Stomach (tissue), 9 donors: Measurements from ENCODE around the gene SYT14. TPM values are rescaled to one million over a fixed set of nuclear protein-coding genes. Genes with fewer than 3 reads are reported as not detected.

Source experiments
- DNase-seq, 2 donors: peaks; one replicate each; pipeline versions ENCODE4 v3.0.0 to v3.0.0-alpha.2; 2013 to 2019
- H3K27ac ChIP-seq, 5 donors: fragments of 200-600 bp in 4 of 5; sonication (generic) in 4 of 5; one replicate each; pipeline ENCODE4 v1.5.1; 2013 to 2019; ENCODE audit warnings: mild to moderate bottlenecking in 1 of 5, moderate library complexity in 1 of 5
- H3K27me3 ChIP-seq, 3 donors: fragments of 200-600 bp; sonication (generic); one replicate each; pipeline ENCODE4 v1.5.1; 2017 to 2019; ENCODE audit warnings: mixed run types in 1 of 3
- H3K36me3 ChIP-seq, 4 donors: fragments of 200-600 bp; sonication (generic); 1 replicate in 3 of 4; 2 replicates in 1 of 4; pipeline ENCODE4 v1.5.1; 2016 to 2019
- H3K4me1 ChIP-seq, 4 donors: fragments of 200-600 bp; sonication (generic); one replicate each; pipeline ENCODE4 v1.5.1; 2016 to 2019
- H3K4me3 ChIP-seq, 4 donors: fragments of 200-600 bp; sonication (generic) in 3 of 4; one replicate each; pipeline ENCODE4 v1.5.1; 2016 to 2019; ENCODE audit warnings: mild to moderate bottlenecking in 1 of 4
- H3K9me3 ChIP-seq, 4 donors: fragments of 200-600 bp; sonication (generic); one replicate each; pipeline ENCODE4 v1.5.1; 2016 to 2019
- EP300 ChIP-seq: sonication (generic); formaldehyde crosslinking; IDR thresholded peaks from one replicate; pipeline ENCODE4 v1.6.1; 2017; ENCODE audit warnings: antibody characterized with exemption
- POLR2A ChIP-seq, 4 donors: fragments of 450-650 bp; IDR thresholded peaks; one replicate each; pipeline ENCODE4 v1.6.1; 2016; ENCODE audit warnings: antibody characterized with exemption in 4 of 4, control low read depth in 2 of 4, mild to moderate bottlenecking in 1 of 4, moderate library complexity in 1 of 4
- POLR2AphosphoS5 ChIP-seq, 3 donors: sonication (generic); formaldehyde crosslinking; IDR thresholded peaks; one replicate each; pipeline ENCODE4 v1.6.1; 2016; ENCODE audit warnings: antibody characterized with exemption in 3 of 3
- WGBS, 5 donors: extraction: QIAGEN DNeasy Blood & Tissue Kit in 3 of 5; methylation state at CpG; one replicate each; pipeline versions ENCODE4 v1.1.5 to v1.1.7; 2013 to 2018; 5-methylcytosine and 5-hydroxymethylcytosine counted together
- intact Hi-C: fragments of 100-400 bp; cut with DNase I; formaldehyde crosslinking; loops from one replicate; pipeline ENCODE4 v1.15.1; 2023; ENCODE audit warnings: low total_unique reads
- polyA plus RNA-seq, 3 donors: library from polyadenylated mRNA; stranded (reverse); fragments of 200-250 nt; gene quantifications; one replicate each; pipeline ENCODE4 v1.2.3, GENCODE V29; 2013
- total RNA-seq, 5 donors: library from RNA; depleted of rRNA; stranded (reverse); fragments of >200 nt; gene quantifications; one replicate each; pipeline versions ENCODE4 v1.1.0 to v1.2.3, GENCODE V29; 2014 to 2016
- TF ChIP-seq, protein P1 (sequence below), 7 experiments: fragments of 450-650 bp in 4 of 7; fragments of 200-600 bp in 3 of 7; sonication (generic) in 3 of 7; IDR thresholded peaks; one replicate each; pipeline ENCODE4 v1.5.1; 2016 to 2019; ENCODE audit warnings: antibody characterized with exemption in 7 of 7, control low read depth in 2 of 7, mild to moderate bottlenecking in 1 of 7
- donor health status: healthy with polysubstance abuse.
- donor health status: Bipolar disorder and iron deficiency.
- donor health status: healthy.

Gene SYT14
- total and polyA plus RNA-seq, 8 donors = 0.03 to 1.1 (median 0.10) TPM; not detected in 4

DNA sequence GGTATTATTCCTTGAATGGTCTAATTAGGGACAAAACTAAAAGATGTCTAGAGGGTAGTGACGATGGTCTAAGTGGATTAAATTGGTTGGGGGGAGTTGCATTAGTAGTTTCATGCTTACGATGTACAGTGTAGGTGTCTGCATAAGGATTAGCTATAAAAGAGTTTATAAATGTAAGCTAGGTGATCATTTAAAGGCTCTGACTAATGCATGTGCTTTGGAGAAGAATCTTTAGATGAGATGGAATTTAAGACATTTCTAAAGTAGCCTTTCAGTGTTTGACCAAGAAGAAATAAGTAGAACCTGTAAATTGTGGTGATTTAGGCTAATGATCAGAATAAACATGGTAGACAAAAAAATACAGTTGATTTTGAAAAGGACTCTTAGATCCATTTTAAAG is 7.4 kb downstream of the SYT14 start:
- Histone ChIP-seq H3K27me3 (peaks cover 0 to 19% (median 6%) of the 10 kb centered on the region in 3 donors), H3K4me1 (no peaks in the 10 kb centered on the region), H3K27ac (no peak overlapping the region), H3K4me3 (no peak overlapping the region), H3K9me3 (no peaks in the 10 kb centered on the region), H3K36me3 (no peaks in the 10 kb centered on the region)
- intact Hi-C loops = no loop called here
- DNase-seq = no peak
- no peak for TF ChIP-seq POLR2A (IDR thresholded peaks at IDR 0.05)
- no peak for TF ChIP-seq EP300
- TF ChIP-seq, protein P1, sequence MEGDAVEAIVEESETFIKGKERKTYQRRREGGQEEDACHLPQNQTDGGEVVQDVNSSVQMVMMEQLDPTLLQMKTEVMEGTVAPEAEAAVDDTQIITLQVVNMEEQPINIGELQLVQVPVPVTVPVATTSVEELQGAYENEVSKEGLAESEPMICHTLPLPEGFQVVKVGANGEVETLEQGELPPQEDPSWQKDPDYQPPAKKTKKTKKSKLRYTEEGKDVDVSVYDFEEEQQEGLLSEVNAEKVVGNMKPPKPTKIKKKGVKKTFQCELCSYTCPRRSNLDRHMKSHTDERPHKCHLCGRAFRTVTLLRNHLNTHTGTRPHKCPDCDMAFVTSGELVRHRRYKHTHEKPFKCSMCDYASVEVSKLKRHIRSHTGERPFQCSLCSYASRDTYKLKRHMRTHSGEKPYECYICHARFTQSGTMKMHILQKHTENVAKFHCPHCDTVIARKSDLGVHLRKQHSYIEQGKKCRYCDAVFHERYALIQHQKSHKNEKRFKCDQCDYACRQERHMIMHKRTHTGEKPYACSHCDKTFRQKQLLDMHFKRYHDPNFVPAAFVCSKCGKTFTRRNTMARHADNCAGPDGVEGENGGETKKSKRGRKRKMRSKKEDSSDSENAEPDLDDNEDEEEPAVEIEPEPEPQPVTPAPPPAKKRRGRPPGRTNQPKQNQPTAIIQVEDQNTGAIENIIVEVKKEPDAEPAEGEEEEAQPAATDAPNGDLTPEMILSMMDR (IDR thresholded peaks at IDR 0.05) = no peak
- no peak for TF ChIP-seq POLR2AphosphoS5 (IDR thresholded peaks at IDR 0.05)
- 67 to 81% (median 79%) methylated on average over 2 of the region's 2 CpGs for WGBS, 5 donors

DNA sequence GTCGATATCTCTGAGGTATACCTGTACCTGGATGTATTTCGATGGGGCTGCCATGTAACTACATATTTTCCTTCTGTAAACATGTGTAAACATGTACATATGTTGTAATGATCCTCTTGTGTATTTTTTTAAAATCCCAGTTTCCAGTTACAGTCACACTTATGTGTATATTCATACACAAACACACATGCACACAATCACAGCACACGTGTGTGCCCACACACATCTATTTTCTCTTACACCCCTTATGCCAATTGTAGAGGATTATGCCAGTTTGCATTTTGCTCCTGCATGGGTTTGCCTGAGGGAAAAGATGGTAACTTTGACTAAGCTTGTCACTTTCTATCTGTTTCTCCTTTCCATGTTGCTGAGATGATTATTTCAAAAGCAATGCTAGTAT is 10.1 kb downstream of the SYT14 start:
- Histone ChIP-seq H3K36me3 (no peaks in the 10 kb centered on the region), H3K9me3 (no peaks in the 10 kb centered on the region), H3K27ac (no peak overlapping the region), H3K4me1 (no peaks in the 10 kb centered on the region), H3K4me3 (no peak overlapping the region), H3K27me3 (no peaks in the 10 kb centered on the region)
- TF ChIP-seq EP300 (no peak), POLR2AphosphoS5 (IDR thresholded peaks at IDR 0.05) (no peak)
- intact Hi-C loops = no loop called here
- WGBS, 5 donors = 73 to 87% (median 79%) methylated on average over 3 of the region's 3 CpGs
- DNase-seq = no peak

DNA sequence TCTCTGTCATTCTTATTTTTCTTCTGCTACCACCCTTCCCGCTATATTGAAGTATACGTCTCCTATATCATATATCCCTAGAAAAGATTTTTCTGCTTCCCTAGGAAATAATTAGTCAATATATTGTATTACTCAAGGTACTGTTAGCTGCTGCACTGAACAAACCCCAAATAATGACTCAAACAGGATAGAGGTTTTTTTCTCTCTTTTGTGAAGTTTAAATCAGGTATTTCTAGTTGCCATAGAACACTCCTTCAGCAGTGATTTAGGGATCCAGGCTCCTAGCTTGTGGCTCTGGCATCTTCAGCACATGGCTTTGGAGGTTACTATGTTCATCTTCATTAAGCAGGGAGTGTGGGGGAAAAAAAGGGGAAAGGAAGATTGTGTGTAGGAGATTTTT is 18.1 kb downstream of the SYT14 start:
- no peaks in the 10 kb centered on the region for H3K27me3 ChIP-seq
- H3K4me1 ChIP-seq = no peaks in the 10 kb centered on the region
- intact Hi-C loops = no loop called here
- H3K9me3 ChIP-seq = no peaks in the 10 kb centered on the region
- no peaks in the 10 kb centered on the region for H3K36me3 ChIP-seq
- DNase-seq = no peak
- H3K4me3 ChIP-seq = no peak overlapping the region
- H3K27ac ChIP-seq = no peak overlapping the region
- 87 to 97% (median 91%) methylated on average over 2 of the region's 2 CpGs for WGBS, 5 donors
- no peak for TF ChIP-seq EP300
- no peak for TF ChIP-seq POLR2A (IDR thresholded peaks at IDR 0.05)
- TF ChIP-seq, protein P1 (IDR thresholded peaks at IDR 0.05) = no peak

DNA sequence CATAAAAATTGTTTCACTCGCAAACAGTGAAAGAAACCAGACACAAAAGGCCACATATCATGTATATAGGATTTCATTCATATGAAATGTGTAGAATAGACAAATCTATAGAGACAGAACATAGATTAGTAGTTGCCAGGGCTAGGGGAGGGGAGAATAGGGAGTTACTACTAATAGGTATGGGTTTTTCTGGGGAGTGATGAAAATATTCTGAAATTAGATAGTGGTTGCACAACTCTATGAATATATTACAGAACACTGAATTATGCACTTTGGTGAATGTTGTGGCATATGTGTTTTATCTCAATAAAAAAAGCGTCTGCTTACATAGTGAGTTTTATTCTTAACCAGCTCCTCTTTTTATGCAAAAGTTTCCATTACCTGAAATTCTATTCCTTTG is 21.6 kb downstream of the SYT14 start:
- H3K4me3 ChIP-seq = no peak overlapping the region
- TF ChIP-seq POLR2A (IDR thresholded peaks at IDR 0.05) = no peak
- no peak for TF ChIP-seq EP300
- TF ChIP-seq, protein P1 (IDR thresholded peaks at IDR 0.05) = no peak
- no peak for TF ChIP-seq POLR2AphosphoS5 (IDR thresholded peaks at IDR 0.05)
- H3K27me3 ChIP-seq = no peaks in the 10 kb centered on the region
- no peak overlapping the region for H3K27ac ChIP-seq
- WGBS, 5 donors = 78 to 96% (median 89%) methylated on average over 2 of the region's 2 CpGs
- DNase-seq = no peak
- H3K36me3 ChIP-seq = no peaks in the 10 kb centered on the region
- intact Hi-C loops = no loop called here
- H3K4me1 ChIP-seq = no peaks in the 10 kb centered on the region
- H3K9me3 ChIP-seq = no peaks in the 10 kb centered on the region

DNA sequence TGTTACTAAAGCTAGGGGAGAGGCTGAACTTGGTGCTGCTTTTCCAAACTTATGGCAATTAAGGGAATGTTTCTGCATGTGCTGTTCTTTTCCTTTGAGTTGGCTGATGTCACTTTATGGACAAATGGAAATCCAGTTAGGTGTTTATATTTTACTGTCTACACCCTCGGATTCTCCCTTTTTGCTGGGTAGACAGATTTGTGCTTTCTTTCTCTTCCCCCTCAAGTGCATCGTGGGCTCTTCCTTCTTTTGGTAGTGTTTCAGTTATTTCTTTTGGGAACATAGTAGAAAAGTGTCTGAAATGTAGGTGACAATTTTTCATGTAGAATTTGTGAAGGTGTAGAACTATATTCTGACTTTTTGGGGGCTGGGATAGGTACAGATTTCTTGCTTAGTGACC is 22.9 kb downstream of the SYT14 start:
- Histone ChIP-seq H3K4me1 (no peaks in the 10 kb centered on the region), H3K4me3 (no peak overlapping the region), H3K27ac (no peak overlapping the region), H3K9me3 (no peaks in the 10 kb centered on the region), H3K27me3 (no peaks in the 10 kb centered on the region), H3K36me3 (no peaks in the 10 kb centered on the region)
- no peak for DNase-seq
- 54 to 73% (median 68%) methylated on average over 2 of the region's 2 CpGs for WGBS, 5 donors
- intact Hi-C loops = no loop called here
- TF ChIP-seq POLR2A (IDR thresholded peaks at IDR 0.05) = no peak
- TF ChIP-seq EP300 = no peak
- TF ChIP-seq, protein P1 (IDR thresholded peaks at IDR 0.05) = no peak
- no peak for TF ChIP-seq POLR2AphosphoS5 (IDR thresholded peaks at IDR 0.05)
